Immature natural killer cell (primary cell): ENCODE measurements around the gene TRIO. TPM values are rescaled to one million over a fixed set of nuclear protein-coding genes. Genes with fewer than 3 reads are reported as not detected.

Experiments
- DNase-seq, 3 donors: peaks; one replicate each; pipeline ENCODE4 v3.0.0; 2022; ENCODE audit warnings: mixed read lengths in 1 of 3
- H3K27ac Mint-ChIP-seq, 6 donors: one replicate each; pipeline ENCODE4 v1.8.0; 2020; ENCODE audit warnings: mixed read lengths in 6 of 6, mild to moderate bottlenecking in 5 of 6, inconsistent platforms in 4 of 6, moderate library complexity in 3 of 6
- H3K27me3 Mint-ChIP-seq, 3 donors: one replicate each; pipeline ENCODE4 v1.8.0; 2020 to 2021; ENCODE audit warnings: low read depth in 3 of 3, mild to moderate bottlenecking in 3 of 3, mixed read lengths in 3 of 3, moderate library complexity in 3 of 3, inconsistent platforms in 1 of 3
- H3K36me3 Mint-ChIP-seq, 3 donors: one replicate each; pipeline ENCODE4 v1.8.0; 2020; ENCODE audit warnings: mixed read lengths in 3 of 3, inconsistent platforms in 2 of 3, mild to moderate bottlenecking in 2 of 3
- H3K4me1 Mint-ChIP-seq, 2 donors: one replicate each; pipeline ENCODE4 v1.8.0; 2020; ENCODE audit warnings: inconsistent platforms in 2 of 2, mild to moderate bottlenecking in 2 of 2, mixed read lengths in 2 of 2, moderate library complexity in 1 of 2
- H3K4me3 Mint-ChIP-seq, 5 donors: one replicate each; pipeline ENCODE4 v1.8.0; 2020; ENCODE audit warnings: mild to moderate bottlenecking in 5 of 5, mixed read lengths in 5 of 5, inconsistent platforms in 3 of 5, moderate library complexity in 3 of 5
- H3K9me3 Mint-ChIP-seq, 6 donors: one replicate each; pipeline ENCODE4 v1.8.0; 2020; ENCODE audit warnings: mild to moderate bottlenecking in 6 of 6, mixed read lengths in 6 of 6, inconsistent platforms in 4 of 6, moderate library complexity in 3 of 6
- polyA plus RNA-seq, 3 donors: library from polyadenylated mRNA; unstranded; fragments of 300-500 nt; fragmentation: Illumina TruSeq; gene quantifications; one replicate each; pipeline ENCODE4 v1.2.3, GENCODE V29; 2021

The TRIO gene
- polyA plus RNA-seq, 3 donors from 2014 or later = 0.70 to 2.3 (median 1.2) TPM

DNA sequence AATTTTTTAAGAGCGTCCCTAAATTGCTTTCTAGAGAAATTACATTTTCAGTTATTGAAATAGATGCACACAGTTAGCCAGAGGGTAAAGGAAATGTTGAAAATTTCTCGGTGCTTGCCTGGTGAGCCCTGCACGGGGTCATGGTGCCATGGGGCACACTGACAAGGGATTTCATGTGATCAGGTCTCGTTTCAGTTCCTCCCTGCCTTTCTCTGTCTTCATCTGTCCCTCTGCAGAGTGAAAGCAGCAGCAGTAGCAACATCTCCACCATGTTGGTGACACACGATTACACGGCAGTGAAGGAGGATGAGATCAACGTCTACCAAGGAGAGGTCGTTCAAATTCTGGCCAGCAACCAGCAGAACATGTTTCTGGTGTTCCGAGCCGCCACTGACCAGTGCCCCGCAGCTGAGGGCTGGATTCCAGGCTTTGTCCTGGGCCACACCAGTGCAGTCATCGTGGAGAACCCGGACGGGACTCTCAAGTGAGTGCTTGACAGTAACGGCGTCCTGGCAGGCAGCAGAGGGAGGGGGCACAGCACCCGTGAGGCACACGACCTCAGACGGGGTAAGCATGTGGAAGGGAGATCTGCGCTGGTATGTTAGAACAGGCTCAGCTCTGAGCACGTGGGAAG, 349.3 kb downstream of the TRIO start:
- DNase-seq = no peak
- Mint-ChIP-seq H3K4me3 (no peak overlapping the region), H3K36me3 (peaks cover 25 to 40% (median 31%) of the 10 kb centered on the region in 3 donors), H3K27ac (no peak overlapping the region), H3K4me1 (peaks cover 0 to 1% of the 10 kb centered on the region in 2 donors), H3K27me3 (peaks cover 0 to 1% (median 0%) of the 10 kb centered on the region in 3 donors), H3K9me3 (no peaks in the 10 kb centered on the region)

DNA sequence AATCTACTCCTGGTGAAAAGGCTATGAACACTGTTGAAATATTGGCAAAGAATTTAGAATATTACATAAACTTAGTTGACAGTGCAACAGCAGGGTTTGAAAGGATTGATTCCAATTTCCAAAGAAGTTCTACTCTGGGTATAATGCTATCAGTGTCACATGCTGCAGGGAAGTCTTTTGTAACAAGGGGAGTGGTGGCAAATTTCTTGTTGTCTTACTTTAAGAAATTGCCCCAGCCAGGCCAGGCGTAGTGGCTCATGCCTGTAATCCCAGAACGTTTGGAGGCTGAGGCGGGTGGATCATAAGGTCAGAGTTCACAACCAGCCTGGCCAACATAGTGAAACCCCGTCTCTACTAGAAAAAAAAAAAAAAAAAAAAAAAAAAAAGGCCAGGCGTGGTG, 352.2 kb downstream of the TRIO start:
- H3K27ac Mint-ChIP-seq = no peak overlapping the region
- no peaks in the 10 kb centered on the region for H3K9me3 Mint-ChIP-seq
- no peak overlapping the region for H3K4me3 Mint-ChIP-seq
- DNase-seq = no peak
- peaks cover 0 to under 1% of the 10 kb centered on the region in 2 donors for H3K4me1 Mint-ChIP-seq
- peaks cover 14 to 30% (median 20%) of the 10 kb centered on the region in 3 donors for H3K36me3 Mint-ChIP-seq
- H3K27me3 Mint-ChIP-seq = no peaks in the 10 kb centered on the region

DNA sequence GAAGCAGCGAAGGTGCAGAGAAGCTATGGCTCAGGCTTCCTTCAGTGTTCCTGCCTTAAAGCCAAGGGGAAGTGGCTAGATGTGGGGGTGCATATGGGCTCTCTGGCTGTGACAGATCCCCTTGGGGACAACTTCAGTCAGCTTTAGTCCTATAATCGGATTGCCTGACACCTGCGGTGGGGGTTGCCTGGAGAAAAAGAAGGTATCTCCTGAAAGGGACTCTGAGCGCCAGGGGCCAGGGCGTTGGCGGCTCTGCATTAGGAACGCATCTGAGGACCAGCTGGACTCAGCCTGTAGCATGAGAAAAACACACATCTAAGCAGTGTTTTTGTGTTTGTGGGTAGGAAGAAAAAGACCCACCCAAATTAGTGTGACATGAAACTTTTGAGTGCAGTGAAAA, 354.2 kb downstream of the TRIO start:
- Mint-ChIP-seq H3K36me3 (peaks cover 10 to 25% (median 15%) of the 10 kb centered on the region in 3 donors), H3K4me3 (no peak overlapping the region), H3K4me1 (no peaks in the 10 kb centered on the region), H3K27me3 (no peaks in the 10 kb centered on the region), H3K27ac (no peak overlapping the region), H3K9me3 (no peaks in the 10 kb centered on the region)
- no peak for DNase-seq

DNA sequence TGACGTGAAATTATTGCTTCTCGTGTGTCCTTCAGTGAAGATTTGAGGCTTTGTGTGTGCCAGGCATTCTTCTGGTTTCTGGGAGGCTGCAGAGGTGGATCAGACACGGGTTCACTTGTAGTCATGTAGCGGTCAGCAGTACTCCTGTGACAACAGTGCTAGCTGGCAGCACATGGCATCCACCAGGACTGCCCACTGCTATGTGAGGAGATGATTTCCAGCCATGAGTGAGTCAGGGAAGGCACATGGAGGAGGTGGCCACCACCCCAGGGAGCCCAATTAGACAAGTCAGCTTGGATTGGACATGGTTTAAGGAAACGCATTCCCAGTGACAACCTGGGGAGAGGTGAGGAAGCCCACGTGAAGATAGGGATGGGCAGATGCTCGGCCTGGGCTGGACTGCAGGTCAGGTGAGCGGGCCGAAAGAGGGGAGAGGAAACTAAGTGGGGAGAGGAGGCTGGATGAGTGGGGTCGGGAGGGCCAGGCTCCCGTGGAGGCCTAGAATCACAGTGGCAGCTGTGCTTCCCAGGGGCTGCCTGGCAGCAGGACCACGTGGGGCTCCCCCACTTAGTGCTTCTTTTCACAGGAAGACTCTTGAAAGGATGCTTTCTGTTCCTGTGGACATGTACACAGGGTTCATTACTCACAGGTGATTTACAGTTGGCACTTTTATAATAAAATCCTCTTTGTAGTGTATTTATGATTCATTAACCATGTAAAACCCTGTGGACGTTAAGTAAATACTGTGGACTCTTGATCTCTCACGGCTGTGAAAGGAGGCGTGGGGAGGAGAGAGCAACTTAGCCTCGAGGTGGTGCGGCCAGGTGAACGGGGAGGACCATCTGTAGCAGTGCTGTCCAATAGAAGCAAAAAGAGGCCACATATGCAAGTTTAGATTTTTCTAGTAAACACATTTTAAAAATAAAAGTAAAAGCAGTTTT, 358.5 kb downstream of the TRIO start:
- DNase-seq = no peak
- no peaks in the 10 kb centered on the region for H3K9me3 Mint-ChIP-seq
- H3K27ac Mint-ChIP-seq = no peak overlapping the region
- peaks cover 6 to 12% (median 6%) of the 10 kb centered on the region in 3 donors for H3K36me3 Mint-ChIP-seq
- no peak overlapping the region for H3K4me3 Mint-ChIP-seq
- no peaks in the 10 kb centered on the region for H3K4me1 Mint-ChIP-seq
- no peaks in the 10 kb centered on the region for H3K27me3 Mint-ChIP-seq

DNA sequence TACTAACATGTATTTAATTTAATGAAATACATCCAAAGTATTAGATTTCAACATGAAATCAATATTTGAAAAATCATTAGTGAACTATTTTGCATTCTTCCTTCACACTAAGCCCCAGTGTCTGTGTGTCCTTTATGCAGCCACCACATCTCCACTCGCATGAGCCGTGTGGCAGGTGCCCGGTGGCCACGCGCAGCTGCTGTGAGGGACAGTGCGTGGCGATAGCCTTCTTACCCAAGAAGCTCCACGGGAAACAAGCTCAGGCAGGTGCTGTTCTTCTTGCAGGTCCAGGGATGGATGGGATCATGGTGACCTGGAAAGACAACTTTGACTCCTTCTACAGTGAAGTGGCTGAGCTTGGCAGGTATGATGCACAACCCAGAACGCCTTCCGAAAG, 359.1 kb downstream of the TRIO start:
- Mint-ChIP-seq H3K4me3 (no peak overlapping the region), H3K27me3 (no peaks in the 10 kb centered on the region), H3K27ac (no peak overlapping the region), H3K9me3 (no peaks in the 10 kb centered on the region), H3K4me1 (no peaks in the 10 kb centered on the region), H3K36me3 (peaks cover 3 to 10% (median 9%) of the 10 kb centered on the region in 3 donors)
- DNase-seq = no peak

DNA sequence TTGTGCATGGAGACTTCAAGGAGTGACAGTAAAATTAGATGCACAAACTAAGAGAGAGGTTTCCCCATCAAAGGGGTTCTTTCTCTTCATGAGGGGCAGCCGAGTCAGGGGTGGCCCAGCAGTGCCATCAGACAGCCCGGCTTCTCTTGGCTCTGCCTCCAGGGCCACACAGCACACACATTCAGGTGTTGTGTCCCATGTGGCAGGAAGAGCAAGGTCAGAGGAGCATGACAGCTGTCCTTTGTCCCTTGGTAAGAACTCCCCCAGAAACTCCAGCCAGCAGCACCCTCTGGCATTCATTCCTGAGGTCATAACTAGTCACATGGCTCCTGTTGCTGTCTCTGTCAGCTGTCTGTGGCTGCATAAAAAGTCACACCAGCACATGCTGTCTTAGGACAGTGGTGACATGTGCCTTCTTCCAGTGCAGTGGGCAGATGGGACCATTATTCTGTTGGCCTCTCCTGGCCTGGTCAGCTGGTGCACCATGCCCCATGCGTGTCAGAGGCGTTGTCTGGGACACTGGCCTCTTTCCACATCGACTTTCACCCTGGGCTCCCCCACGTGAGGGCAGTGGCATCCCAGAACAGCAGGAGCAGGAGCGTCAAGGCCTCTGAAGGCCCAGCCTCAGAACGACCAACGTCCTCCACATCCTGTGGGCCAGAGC, 360.0 kb downstream of the TRIO start:
- no peaks in the 10 kb centered on the region for H3K4me1 Mint-ChIP-seq
- peaks cover 0 to 5% (median 2%) of the 10 kb centered on the region in 3 donors for H3K27me3 Mint-ChIP-seq
- no peak for DNase-seq
- peaks cover 3 to 9% (median 3%) of the 10 kb centered on the region in 3 donors for H3K36me3 Mint-ChIP-seq
- no peak overlapping the region for H3K27ac Mint-ChIP-seq
- H3K9me3 Mint-ChIP-seq = no peaks in the 10 kb centered on the region
- H3K4me3 Mint-ChIP-seq = no peak overlapping the region

DNA sequence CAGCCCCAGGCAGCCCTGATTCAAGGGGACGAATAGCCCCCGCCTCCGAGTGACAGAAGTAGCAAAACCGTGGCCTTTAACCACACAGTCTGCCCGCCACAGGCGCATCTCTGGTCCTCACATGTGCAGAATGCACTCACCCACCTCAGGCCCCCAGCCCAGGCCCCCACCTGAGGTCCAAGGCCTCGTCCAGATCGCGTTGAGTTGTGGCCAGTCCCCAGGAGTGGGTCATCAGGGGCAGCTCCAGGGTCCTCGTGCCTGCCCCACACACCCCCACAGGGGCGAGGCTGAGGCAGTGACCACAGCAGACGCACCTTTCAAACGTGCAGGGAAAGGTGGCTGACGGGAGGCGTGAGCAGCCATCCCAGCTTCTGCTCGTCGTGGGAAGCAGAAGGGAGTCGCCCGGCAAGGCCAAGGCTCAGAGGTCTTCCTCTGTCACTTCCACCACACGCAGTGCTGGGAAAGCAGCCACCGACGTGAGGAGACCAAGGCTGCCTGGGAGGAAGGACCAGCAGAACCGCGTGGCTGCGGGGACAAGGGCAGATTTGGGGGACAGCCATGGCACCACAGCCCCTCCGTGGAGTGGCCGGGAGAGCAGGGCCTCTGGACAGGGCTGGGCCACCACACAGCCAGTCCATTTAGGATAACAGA, 360.7 kb downstream of the TRIO start:
- no peak for DNase-seq
- Mint-ChIP-seq H3K27ac (no peak overlapping the region), H3K9me3 (no peaks in the 10 kb centered on the region), H3K27me3 (peaks cover 0 to 5% (median 2%) of the 10 kb centered on the region in 3 donors), H3K4me1 (no peaks in the 10 kb centered on the region), H3K4me3 (no peak overlapping the region), H3K36me3 (peaks cover 3 to 9% (median 3%) of the 10 kb centered on the region in 3 donors)

DNA sequence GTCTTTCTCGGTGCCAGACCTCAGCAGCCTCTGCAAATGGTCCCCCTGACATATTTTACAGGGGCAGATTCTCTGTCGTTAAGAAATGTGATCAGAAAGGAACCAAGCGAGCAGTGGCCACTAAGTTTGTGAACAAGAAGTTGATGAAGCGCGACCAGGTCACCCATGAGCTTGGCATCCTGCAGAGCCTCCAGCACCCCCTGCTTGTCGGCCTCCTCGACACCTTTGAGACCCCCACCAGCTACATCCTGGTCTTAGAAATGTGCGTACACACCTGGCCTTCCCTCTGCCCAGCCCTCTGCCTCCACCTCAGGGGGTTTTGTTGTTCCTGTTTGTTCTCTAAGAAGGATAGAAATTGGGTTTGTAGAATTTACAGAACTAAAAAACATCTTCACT, 361.2 kb downstream of the TRIO start:
- Mint-ChIP-seq H3K27ac (no peak overlapping the region), H3K9me3 (no peaks in the 10 kb centered on the region), H3K4me1 (no peaks in the 10 kb centered on the region), H3K36me3 (peaks cover 3 to 9% (median 3%) of the 10 kb centered on the region in 3 donors), H3K27me3 (peaks cover 0 to 5% (median 2%) of the 10 kb centered on the region in 3 donors), H3K4me3 (no peak overlapping the region)
- no peak for DNase-seq

DNA sequence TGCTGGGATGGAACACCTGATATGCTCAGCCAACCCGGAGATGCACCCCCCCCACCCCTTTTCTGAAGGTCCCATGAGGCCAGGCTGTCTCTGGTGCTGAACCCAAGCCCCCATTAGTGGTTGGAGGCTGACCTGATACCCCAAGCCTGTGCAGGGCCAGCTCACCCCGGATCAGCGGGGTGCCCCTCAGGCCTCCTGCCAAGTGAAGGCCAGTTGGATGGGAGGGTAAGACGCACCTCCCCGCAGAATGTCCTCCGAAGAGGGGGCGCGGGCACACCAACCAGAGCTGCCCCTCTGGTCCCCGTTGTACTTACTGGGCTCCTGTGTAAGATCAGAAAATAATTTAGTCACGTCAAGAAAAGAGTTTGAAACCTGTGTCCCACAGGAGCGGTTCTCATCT, 361.7 kb downstream of the TRIO start:
- no peaks in the 10 kb centered on the region for H3K9me3 Mint-ChIP-seq
- DNase-seq = no peak
- peaks cover 3 to 9% (median 3%) of the 10 kb centered on the region in 3 donors for H3K36me3 Mint-ChIP-seq
- no peak overlapping the region for H3K4me3 Mint-ChIP-seq
- no peak overlapping the region for H3K27ac Mint-ChIP-seq
- peaks cover 0 to 5% (median 2%) of the 10 kb centered on the region in 3 donors for H3K27me3 Mint-ChIP-seq
- no peaks in the 10 kb centered on the region for H3K4me1 Mint-ChIP-seq

DNA sequence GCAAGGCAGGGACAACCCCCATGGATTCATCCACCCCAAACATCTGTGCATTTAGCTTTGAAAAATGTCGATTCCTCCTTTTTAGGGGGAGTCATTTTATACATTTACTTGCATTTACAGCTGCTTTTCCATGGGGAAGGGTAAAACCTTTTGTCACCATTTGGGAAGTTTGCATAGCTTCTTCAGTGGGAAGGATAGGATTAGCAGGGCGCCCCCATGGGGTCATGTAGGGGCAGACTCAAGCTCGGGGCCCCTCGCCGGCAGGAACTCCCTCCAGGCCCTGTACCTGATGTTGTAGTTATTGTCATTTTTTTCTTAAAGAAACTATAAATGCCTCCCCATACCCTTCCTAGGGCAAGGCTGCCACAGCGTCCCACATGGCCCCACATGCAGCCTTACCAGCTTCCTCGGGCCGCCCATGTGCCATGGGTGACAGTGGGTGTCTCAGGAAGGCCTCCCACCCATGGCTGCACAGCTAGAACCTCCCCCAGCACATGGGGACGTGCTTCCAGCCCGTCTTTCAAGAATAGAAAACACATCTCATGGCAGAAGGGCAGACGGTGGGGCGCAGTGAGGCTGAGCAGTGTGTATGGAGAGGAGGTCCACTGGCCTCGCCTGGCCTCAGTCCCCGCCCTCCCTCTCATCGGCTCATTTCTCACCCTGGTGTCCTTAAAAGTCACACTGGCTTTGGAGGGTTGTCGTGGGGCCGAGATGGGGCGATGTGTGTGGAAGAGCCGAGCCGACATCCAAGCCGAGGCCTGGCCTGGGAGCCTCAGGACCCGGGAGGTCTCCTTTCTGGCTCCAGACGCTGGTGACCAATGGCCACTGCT, 362.4 kb downstream of the TRIO start:
- H3K36me3 Mint-ChIP-seq = peaks cover 3 to 9% (median 3%) of the 10 kb centered on the region in 3 donors
- H3K27ac Mint-ChIP-seq = no peak overlapping the region
- no peaks in the 10 kb centered on the region for H3K9me3 Mint-ChIP-seq
- H3K27me3 Mint-ChIP-seq = peaks cover 0 to 6% (median 2%) of the 10 kb centered on the region in 3 donors
- H3K4me1 Mint-ChIP-seq = no peaks in the 10 kb centered on the region
- H3K4me3 Mint-ChIP-seq = no peak overlapping the region
- DNase-seq = no peak

DNA sequence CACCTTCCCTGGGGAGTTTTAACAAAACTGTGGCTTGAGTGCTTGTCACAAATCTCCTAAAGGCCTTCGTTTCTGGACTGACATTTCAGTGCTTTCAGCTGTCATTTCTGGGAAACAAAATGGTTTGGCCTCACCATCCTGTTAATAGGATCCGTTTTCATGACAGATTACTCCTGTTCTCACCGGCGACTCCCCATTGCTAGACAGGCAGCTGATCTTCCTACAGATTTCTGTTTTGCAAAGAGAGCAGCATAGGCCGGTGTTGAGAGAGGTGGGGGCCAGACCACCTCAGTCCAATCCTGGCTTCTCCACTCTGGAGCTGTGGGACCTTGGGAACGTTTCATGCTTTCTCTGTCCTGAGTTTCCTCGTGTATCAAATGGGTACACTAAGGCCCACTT, 363.0 kb downstream of the TRIO start:
- no peak for DNase-seq
- no peaks in the 10 kb centered on the region for H3K4me1 Mint-ChIP-seq
- H3K27ac Mint-ChIP-seq = no peak overlapping the region
- H3K36me3 Mint-ChIP-seq = peaks cover 3 to 9% (median 3%) of the 10 kb centered on the region in 3 donors
- H3K27me3 Mint-ChIP-seq = peaks cover 0 to 6% (median 2%) of the 10 kb centered on the region in 3 donors
- H3K9me3 Mint-ChIP-seq = no peaks in the 10 kb centered on the region
- H3K4me3 Mint-ChIP-seq = no peak overlapping the region

DNA sequence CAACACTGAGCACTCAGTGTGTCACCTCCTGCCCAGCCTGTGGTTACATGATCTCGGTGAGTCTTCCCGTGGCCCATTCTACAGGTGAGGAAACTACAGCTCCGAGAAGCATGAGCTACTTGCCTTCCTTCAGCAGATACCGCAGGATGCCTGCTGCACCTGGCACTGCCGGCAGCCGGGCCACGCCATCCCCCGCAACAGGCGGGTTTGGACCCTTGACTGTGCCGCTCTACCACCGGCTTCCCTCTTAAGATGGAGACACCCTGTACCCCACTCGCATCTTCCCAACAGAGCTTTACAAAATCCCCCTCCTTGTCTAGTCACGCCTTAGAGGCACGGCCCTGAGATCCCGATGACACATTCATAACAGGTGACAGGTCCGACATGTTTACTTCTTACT, 363.5 kb downstream of the TRIO start:
- H3K4me1 Mint-ChIP-seq = no peaks in the 10 kb centered on the region
- DNase-seq = no peak
- no peak overlapping the region for H3K4me3 Mint-ChIP-seq
- peaks cover 0 to 9% (median 3%) of the 10 kb centered on the region in 3 donors for H3K36me3 Mint-ChIP-seq
- peaks cover 0 to 6% (median 2%) of the 10 kb centered on the region in 3 donors for H3K27me3 Mint-ChIP-seq
- no peak overlapping the region for H3K27ac Mint-ChIP-seq
- H3K9me3 Mint-ChIP-seq = no peaks in the 10 kb centered on the region
